ENCODE results near the gene FHAD1.

- TF ChIP-seq POLR2AphosphoS5 (IDR thresholded peaks at IDR 0.05; ENCODE audit: low read depth, low read length) (no peak), USF1 (IDR thresholded peaks at IDR 0.05; ENCODE audit: borderline replicate concordance, low read depth) (no peak), FOXJ3 (CRISPR knock-in tag; IDR thresholded peaks at IDR 0.05) (no peak), CTCF (IDR thresholded peaks at IDR 0.05) (peak; percentile 38), FOXM1 (IDR thresholded peaks at IDR 0.05; ENCODE audit: low read depth) (no peak), TEAD4 (IDR thresholded peaks at IDR 0.05; ENCODE audit: borderline replicate concordance, insufficient read depth) (no peak), ZBTB33 (IDR thresholded peaks at IDR 0.05; ENCODE audit: borderline replicate concordance, low read depth) (no peak), TAF1 (IDR thresholded peaks at IDR 0.05; ENCODE audit: borderline replicate concordance, low read depth, low read length) (no peak), REST (IDR thresholded peaks at IDR 0.05; ENCODE audit: low read depth, low read length) (no peak), EP300 (IDR thresholded peaks at IDR 0.05; ENCODE audit: borderline replicate concordance in 1 of 2, low read depth in 1 of 2, low read length in 1 of 2) (no peak), SMC3 (IDR thresholded peaks at IDR 0.05; ENCODE audit: low read depth, low read length) (no peak), YY1 (IDR thresholded peaks at IDR 0.05; ENCODE audit: low read depth) (no peak), GABPA (IDR thresholded peaks at IDR 0.05; ENCODE audit: low read depth) (no peak)
Measured at GRCh38 chr1:15283526-15283925, 36.5 kb downstream of the FHAD1 start.

Measured in SK-N-SH (cell line).